Hematopoietic multipotent progenitor cell treated with erythropoietin and hydrocortisone succinate and interleukin-3 and kit ligand, for 6 days (in vitro differentiated cells): ENCODE measurements around the gene ZFYVE26.
A peak's percentile ranks its signal among the peaks of the same experiment; 100 is the strongest.

ENCODE experiments used
- DNase-seq: peaks from one replicate; pipeline ENCODE4 v3.0.0-alpha.2; 2015

ZFYVE26 gene

GRCh38 chr14:67815573-67816225, 691 bp downstream of the ZFYVE26 start:
- peak; percentile 32 for DNase-seq

DNA sequence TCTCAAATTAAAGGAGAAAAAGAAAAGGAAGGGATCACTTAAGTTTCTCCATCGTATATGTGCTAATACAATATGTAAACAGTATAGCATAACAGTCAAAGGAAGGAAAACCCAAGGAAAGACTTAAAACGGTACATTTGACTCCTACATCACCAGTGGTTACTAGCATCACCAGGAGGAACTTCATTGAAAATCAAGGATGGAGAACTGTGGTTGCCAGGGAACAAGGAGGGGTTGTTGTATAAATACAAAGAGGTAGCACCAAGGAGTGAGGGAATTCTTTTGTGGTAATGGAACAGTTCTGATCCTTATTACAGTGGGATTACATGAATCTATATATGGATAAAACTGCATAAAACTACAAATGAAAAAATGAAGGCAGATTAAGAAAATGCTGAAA, 1.6 kb downstream of the ZFYVE26 start:
- DNase-seq: no peak

GRCh38 chr14:67806246-67806645, 10.1 kb downstream of the ZFYVE26 start:
- no peak for DNase-seq

DNA sequence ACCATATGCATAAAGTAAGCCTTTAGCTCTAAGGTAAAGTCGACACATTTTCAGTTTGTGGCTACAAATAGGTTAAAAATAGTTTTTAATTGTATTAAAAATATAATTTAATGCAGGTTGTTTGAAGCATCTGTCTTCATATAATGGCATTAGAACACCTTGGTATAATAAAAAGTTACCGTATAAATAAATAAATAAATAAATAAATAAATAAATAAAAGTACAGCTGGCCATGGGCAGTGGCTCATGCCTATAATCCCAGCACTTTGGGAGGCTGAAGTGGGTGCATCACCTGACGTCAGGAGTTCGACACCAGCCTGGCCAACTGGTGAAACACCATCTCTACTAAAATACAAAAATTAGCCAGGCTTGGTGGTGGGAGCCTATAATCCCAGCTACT, 15.6 kb downstream of the ZFYVE26 start:
- no peak for DNase-seq

DNA sequence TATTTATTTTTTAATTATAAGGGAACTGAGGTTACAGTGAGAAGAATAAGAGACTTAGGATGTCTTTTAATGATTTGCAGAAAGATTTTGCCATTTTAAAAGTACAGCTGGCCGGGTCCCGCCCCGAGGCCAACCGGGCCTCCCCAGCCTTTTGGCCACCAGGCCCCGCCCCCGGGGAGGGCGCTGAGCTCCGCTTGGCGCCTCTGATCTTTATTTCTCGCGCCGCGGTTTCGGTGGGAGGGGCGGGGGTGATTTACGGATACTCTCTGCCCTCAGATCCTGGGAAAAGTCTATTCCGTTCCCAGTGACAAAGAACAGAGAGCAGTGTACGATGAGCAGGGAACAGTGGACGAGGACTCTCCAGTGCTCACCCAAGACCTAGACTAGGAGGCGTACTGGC, 17.7 kb downstream of the ZFYVE26 start:
- no peak for DNase-seq

GRCh38 chr14:67787673-67788072, 28.7 kb downstream of the ZFYVE26 start:
- no peak for DNase-seq

GRCh38 chr14:67785270-67786109, 30.9 kb downstream of the ZFYVE26 start:
- DNase-seq: no peak

DNA sequence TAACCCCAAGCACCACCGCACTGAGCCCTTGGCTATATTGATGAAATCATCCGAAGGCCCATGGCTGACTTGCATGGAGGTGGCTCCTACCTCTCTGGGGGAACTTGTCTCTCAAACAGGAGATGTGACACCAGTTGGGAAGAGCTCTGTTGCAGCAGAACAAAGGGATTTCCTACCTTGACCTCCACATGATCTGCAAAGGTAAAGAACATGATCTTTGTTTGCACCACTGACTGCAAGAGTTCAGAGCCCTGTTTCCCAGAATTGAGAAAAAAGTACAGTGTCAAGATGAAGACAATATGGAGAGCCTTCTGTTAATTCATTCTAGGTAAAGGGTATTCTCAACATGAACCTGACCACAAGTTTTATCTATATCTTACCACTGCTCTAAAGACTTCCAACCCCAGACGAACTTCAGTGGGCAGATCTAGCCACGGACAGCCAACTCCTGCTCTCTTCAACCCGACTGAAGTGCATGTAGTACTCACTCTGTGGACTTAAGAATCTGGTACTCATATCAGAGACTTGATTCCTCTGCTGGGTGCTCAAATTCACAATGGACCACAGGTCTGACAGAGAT, 32.1 kb downstream of the ZFYVE26 start:
- peak; percentile 77 for DNase-seq

DNA sequence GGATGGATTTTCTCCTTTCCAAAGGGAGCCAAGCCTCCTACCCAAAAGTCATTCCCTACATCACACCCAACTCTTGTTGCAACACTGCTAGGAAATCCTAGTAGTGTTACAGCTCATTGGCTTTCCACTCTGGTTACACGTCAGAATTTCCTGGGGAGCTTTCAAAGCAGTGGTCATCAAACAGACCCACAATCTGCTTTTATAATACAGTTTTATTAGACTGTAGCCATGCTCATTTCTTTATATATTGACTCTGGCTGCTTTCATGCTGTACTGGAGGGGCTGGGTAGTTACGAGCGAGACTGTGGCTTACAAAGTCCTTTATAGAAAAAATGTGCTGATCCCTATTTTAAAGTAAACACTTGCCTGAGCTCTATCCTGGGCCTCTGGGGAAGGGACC, 34.3 kb downstream of the ZFYVE26 start:
- no peak for DNase-seq

- DNase-seq: peak; percentile 6
Observed at GRCh38 chr14:67778792-67779191, 37.6 kb downstream of the ZFYVE26 start.

GRCh38 chr14:67776653-67777322, 39.6 kb downstream of the ZFYVE26 start:
- no peak for DNase-seq

DNA sequence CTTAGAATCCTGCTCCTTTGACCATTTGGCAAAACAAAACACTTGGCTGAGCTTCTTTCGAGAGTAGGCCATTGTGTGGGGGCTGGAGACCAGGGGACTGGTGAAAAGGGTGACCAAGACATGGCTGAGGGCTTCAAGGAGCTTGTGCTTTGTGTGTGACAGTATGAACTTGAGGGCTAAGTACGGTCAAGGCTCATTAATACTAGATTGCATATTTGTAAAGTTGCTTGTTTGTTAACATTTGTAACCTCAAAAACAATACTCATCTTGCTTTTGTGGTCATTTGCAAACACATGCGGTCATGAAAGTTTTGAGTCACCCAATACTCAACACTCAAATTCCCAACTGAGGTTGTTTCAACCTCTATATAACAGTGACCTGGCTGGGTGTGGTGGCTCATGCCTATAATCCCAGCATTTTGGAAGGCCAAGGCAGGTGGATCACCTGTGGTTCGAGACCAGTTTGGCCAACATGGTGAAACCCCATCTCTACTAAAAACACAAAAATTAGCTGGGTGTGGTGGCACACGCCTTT, 42.5 kb downstream of the ZFYVE26 start:
- DNase-seq: no peak

DNA sequence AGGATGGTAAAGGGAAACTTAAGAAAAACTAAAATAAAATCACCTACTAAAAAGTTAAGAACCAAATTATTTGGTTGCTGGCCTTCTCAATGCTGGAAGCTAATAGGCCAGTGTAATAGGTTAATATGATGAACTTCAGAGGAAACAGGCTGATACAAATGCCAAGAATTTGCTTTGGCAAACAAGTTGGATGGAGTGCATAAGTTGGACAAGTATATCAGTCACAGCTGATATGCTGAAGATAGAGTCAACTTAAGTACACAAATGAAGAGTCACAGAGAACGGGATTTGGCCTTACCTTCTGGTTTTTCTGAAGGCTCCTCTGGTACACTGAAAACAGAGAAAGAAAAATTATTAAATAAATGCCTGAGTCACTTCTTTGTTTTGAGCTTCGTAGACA, 48.2 kb downstream of the ZFYVE26 start:
- no peak for DNase-seq

- peak; percentile 31 for DNase-seq
Observed at GRCh38 chr14:67766035-67766680, 50.2 kb downstream of the ZFYVE26 start.

GRCh38 chr14:67765192-67765834, 51.1 kb downstream of the ZFYVE26 start:
- DNase-seq: no peak

DNA sequence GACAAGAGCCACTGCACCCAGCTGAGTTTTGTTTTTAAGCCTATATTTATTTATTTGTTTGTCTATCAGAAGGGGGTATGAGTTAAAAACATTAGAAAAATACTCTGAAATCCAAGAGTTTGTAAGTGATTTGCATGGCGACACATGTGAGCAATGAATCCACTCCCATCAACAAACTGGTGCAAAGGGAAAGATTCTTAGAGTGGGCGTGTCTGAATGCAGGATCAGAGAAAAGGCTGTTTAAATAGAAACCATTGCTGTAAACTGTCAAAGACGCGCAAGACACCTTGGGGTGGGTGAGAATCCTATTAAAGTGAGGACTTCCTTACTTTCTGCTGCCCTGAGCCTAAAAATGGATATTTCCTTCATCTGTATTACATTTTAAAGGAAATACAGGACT, 51.9 kb downstream of the ZFYVE26 start:
- DNase-seq: no peak

DNA sequence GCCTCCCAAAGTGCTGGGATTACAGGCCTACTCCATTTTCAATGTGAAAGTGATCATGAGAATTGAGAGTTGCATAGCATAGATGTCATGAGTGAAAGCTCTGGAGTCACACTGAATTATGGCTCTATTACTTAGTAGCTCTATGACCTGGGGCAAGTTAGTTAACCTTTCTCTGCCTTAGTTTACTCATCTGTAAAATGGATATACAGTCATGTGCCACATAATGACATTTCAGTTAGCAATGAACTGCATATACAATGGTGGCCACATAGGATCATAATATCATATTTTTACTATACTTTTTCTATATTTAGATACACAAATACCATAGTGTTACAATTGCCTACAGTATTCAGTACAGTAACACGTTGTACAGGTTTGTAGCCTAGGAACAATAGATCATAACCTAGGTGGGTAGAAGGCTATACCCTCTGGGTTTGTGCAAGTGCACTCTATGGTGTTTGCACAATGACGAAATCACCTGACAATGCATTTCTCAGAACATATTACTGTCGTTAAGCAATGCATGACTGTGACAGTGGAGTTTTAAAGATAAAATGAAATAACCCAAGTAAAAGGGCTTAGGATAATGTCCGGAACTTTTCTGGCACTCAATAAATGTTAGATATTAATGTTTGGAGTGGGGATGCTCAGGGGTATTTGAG, 53.1 kb downstream of the ZFYVE26 start:
- peak; percentile 19 for DNase-seq

GRCh38 chr14:67762051-67762450, 54.3 kb downstream of the ZFYVE26 start:
- no peak for DNase-seq

- DNase-seq: no peak
Observed at GRCh38 chr14:67759916-67760315, 56.5 kb downstream of the ZFYVE26 start.

DNA sequence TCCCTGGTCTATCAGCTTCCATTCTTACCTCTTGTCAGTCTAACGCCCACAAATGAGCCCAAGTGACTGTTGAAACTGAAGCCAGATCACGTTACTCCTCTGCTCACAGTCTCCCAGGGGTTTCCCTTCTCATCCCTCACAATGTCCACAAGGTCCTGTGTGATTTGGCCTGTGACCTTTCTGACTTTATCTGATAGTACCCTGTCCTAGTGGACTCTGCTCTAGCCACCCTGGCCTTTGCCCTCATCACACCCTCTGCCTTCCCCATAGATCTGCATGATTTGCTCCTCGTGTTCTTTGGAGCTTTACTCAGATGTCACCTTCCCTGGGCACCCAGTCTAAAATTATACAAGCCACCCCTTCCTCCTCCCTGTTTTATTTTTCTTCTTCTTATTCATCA, 59.2 kb downstream of the ZFYVE26 start:
- DNase-seq: no peak

DNA sequence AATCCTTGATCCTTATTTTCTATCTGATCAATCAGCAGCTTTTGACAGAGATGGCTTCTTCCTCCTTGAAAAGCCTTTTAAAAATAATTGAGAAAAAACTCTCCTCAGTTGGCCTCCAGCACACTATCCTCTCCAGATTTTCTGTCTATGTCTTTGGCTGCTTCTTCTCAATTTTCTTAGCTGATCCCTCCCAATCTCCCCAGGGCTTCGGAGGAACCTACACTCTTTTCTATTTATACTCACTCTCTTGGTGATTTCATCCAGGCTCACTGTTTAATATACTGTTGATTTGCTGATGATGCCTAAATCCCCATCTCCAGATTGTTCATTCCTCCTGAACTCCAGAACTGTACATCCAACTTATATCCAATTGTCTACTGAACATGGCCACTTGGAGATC, 59.9 kb downstream of the ZFYVE26 start:
- DNase-seq: no peak
